K562 (cell line): Measurements from ENCODE around the gene RBM17. TPM values are rescaled to one million over a fixed set of nuclear protein-coding genes. Genes with fewer than 3 reads are reported as not detected.
A peak's percentile ranks its signal among the peaks of the same experiment; 100 is the strongest.

Experiments
- ATAC-seq: fragments of 200-7000 bp; cut with Tn5 transposase; 3 replicates; pipeline ENCODE4 v1.9.1; 2020; ENCODE audit warnings: moderate library complexity
- BruUV-seq: library from RNA; stranded (reverse); fragments of 400-500 nt; replicated peaks from 2 replicates; lab custom pipeline; 2021; lab: Mats Ljungman, UMichigan
- CTCF ChIA-PET: fragments of 300-600 bp; formaldehyde crosslinking; extraction: SDS; loops from one replicate; lab custom pipeline; 2021; ENCODE audit warnings: low intra/inter-chr PET ratio; lab: Yijun Ruan, JAX
- POLR2A ChIA-PET: fragments of 300-600, 350-650 bp; sonication (Branson Sonifier 250); formaldehyde crosslinking; extraction: SDS; loops from one replicate; lab custom pipeline; 2021; ENCODE audit warnings: antibody characterized with exemption, inconsistent platforms; lab: Yijun Ruan, JAX
- DNase-seq, 4 experiments: peaks; one replicate each; pipeline versions ENCODE4 v3.0.0 to v3.0.0-alpha.2; 2011 to 2018; ENCODE audit warnings: low spot score in 3 of 4, mixed read lengths in 3 of 4; ENCODE audit errors: extremely low read depth in 1 of 4
- FAIRE-seq: peaks from 2 replicates; lab custom pipeline; 2011; peaks lifted over from hg19 to GRCh38; lab: Jason Lieb, UNC
- H2AFZ ChIP-seq: 2 replicates; pipeline ENCODE4 v1.6.0; 2011; ENCODE audit warnings: low read depth, low read length, control low read depth, inconsistent platforms
- H3K27ac ChIP-seq: fragments of 200-600 bp; 3 replicates; pipeline ENCODE4 v1.8.0; 2011; ENCODE audit warnings: low read depth, mild to moderate bottlenecking, control low read depth, inconsistent platforms, low read length, moderate library complexity, mixed read lengths; ENCODE audit errors: extremely low read depth
- H3K27me3 ChIP-seq, 2 experiments: fragments of 300-600 bp in 1 of 2; 2 replicates in 1 of 2; 3 replicates in 1 of 2; pipeline versions ENCODE4 v1.6.0 to v1.8.0; 2011; ENCODE audit warnings: inconsistent platforms in 2 of 2, low read length in 2 of 2, mild to moderate bottlenecking in 1 of 2, mixed read lengths in 1 of 2, moderate library complexity in 1 of 2; ENCODE audit not compliant: control insufficient read depth in 2 of 2, insufficient read depth in 2 of 2
- H3K36me3 ChIP-seq: fragments of 300-600 bp; 3 replicates; pipeline ENCODE4 v1.8.0; 2011; ENCODE audit warnings: mild to moderate bottlenecking, low read length, inconsistent platforms; ENCODE audit not compliant: control insufficient read depth, insufficient read depth
- H3K4me1 ChIP-seq, 2 experiments: fragments of 200-600 bp in 1 of 2; replicated peaks in 1 of 2; 2 replicates in 1 of 2; 3 replicates in 1 of 2; pipeline versions ENCODE4 v1.5.1 to v1.8.0; 2011; ENCODE audit warnings: inconsistent platforms in 2 of 2, low read length in 2 of 2, mild to moderate bottlenecking in 1 of 2, mixed read lengths in 1 of 2, moderate library complexity in 1 of 2; ENCODE audit not compliant: control insufficient read depth in 2 of 2, insufficient read depth in 2 of 2
- H3K4me2 ChIP-seq: 2 replicates; pipeline ENCODE4 v1.6.1; 2011; ENCODE audit warnings: low read length, control low read depth, inconsistent platforms, mixed read lengths; ENCODE audit not compliant: insufficient read depth
- H3K4me3 ChIP-seq: fragments of 200-600 bp; sonication (generic), shearing (Covaris generic); 2 replicates; pipeline ENCODE4 v1.5.1; 2016; ENCODE audit warnings: control low read depth, inconsistent platforms
- H3K79me2 ChIP-seq: fragments of 200-600 bp; 3 replicates; pipeline ENCODE4 v1.8.0; 2011; ENCODE audit warnings: low read length, inconsistent platforms; ENCODE audit not compliant: control insufficient read depth, insufficient read depth
- H3K9ac ChIP-seq, 2 experiments: 2 replicates each; pipeline versions ENCODE4 v1.6.0 to v1.6.1; 2011; ENCODE audit warnings: low read depth in 2 of 2, low read length in 2 of 2, control low read depth in 1 of 2, inconsistent platforms in 1 of 2, mild to moderate bottlenecking in 1 of 2, mixed read lengths in 1 of 2; ENCODE audit not compliant: insufficient read depth in 1 of 2
- H3K9me1 ChIP-seq: one replicate; pipeline ENCODE4 v1.6.0; 2011; ENCODE audit warnings: inconsistent platforms, mild to moderate bottlenecking, low read length, moderate library complexity; ENCODE audit not compliant: control insufficient read depth, insufficient read depth
- H3K9me3 ChIP-seq: replicated peaks from 2 replicates; pipeline ENCODE4 v1.5.1; 2011; ENCODE audit warnings: low read depth, low read length, inconsistent platforms; ENCODE audit not compliant: control insufficient read depth, insufficient read depth
- H4K20me1 ChIP-seq: replicated peaks from 2 replicates; pipeline ENCODE4 v1.6.1; 2011; ENCODE audit warnings: low read length, inconsistent platforms, mixed read lengths; ENCODE audit not compliant: control insufficient read depth, insufficient read depth
- EP400 ChIP-seq: fragments of 450-650 bp; IDR thresholded peaks from 2 replicates; pipeline ENCODE4 v1.6.1; 2017; ENCODE audit warnings: antibody characterized with exemption, mild to moderate bottlenecking, moderate library complexity
- LARP7 ChIP-seq: fragments of 450-650 bp; IDR thresholded peaks from 2 replicates; pipeline ENCODE4 v1.6.1; 2016
- RBM15 ChIP-seq: fragments of 200-400 bp; formaldehyde crosslinking; IDR thresholded peaks from 2 replicates; pipeline ENCODE4 v1.6.1; 2018; ENCODE audit warnings: mild to moderate bottlenecking, low read length, moderate library complexity; ENCODE audit not compliant: insufficient read depth
- RBM25 ChIP-seq: fragments of 200-400 bp; formaldehyde crosslinking; IDR thresholded peaks from 2 replicates; pipeline ENCODE4 v1.6.1; 2018; ENCODE audit warnings: low read length, low read depth, moderate library complexity; ENCODE audit not compliant: severe bottlenecking
- SMC3 ChIP-seq: conservative IDR thresholded peaks from 2 replicates; pipeline ENCODE4 v1.6.1; 2011; ENCODE audit warnings: low read depth, low read length, improper control_type of control experiment; ENCODE audit not compliant: insufficient read depth
- YBX1 ChIP-seq: fragments of 450-650 bp; IDR thresholded peaks from 2 replicates; pipeline ENCODE4 v1.7.1; 2016; ENCODE audit warnings: mild to moderate bottlenecking
- ZNF436 ChIP-seq: fragments of 250-450, 450-650 bp; sonication (Bioruptor Pico); formaldehyde crosslinking; IDR thresholded peaks from 2 replicates; pipeline ENCODE4 v1.7.0; 2020; ENCODE audit warnings: mild to moderate bottlenecking
- WGBS: fragments of 100-300 bp; shearing (Covaris generic); methylation state at CpG from one replicate; pipeline ENCODE4 v1.1.6; 2016; ENCODE audit warnings: low coverage, mixed read lengths; ENCODE audit not compliant: insufficient coverage; ENCODE audit errors: missing lambda C conversion rate; 5-methylcytosine and 5-hydroxymethylcytosine counted together
- in situ Hi-C: fragments of 300-500 bp; cut with MboI; formaldehyde crosslinking; loops from 4 replicates; pipeline ENCODE4 v1.15.0; 2018; ENCODE audit warnings: inconsistent platforms, mixed read lengths
- intact Hi-C: fragments of 100-400 bp; cut with micrococcal nuclease; formaldehyde crosslinking; loops from 2 replicates; pipeline ENCODE4 v1.14.2; 2022
- polyA plus RNA-seq, 8 experiments: library from polyadenylated mRNA; depleted of rRNA in 4 of 8; stranded (reverse) in 5 of 8; unstranded in 3 of 8; fragments of >200 nt; fragmentation: Nextera tagmentation in 2 of 8; fragmentation: Illumina TruSeq in 1 of 8; extraction: Ambion mirVana in 2 of 8; extraction: Trizol in 1 of 8; gene quantifications; 2 replicates each; pipeline versions ENCODE4 v1.2.1 to v1.2.3, GENCODE V29; 2011 to 2014; ENCODE audit warnings: inconsistent platforms in 1 of 8, missing spikeins in 1 of 8
- total RNA-seq, 7 experiments: library from RNA; depleted of rRNA in 6 of 7; stranded (reverse); fragments of >200 nt in 6 of 7; fragmentation: Illumina TruSeq in 2 of 7; extraction: Trizol in 2 of 7; gene quantifications; 2 replicates each; pipeline versions ENCODE4 v1.2.1 to v1.2.3, GENCODE V29; 2011 to 2021; ENCODE audit warnings: low replicate concordance in 1 of 7
- TF ChIP-seq, protein P1 (sequence below), 2 experiments: fragments of 450-650 bp in 1 of 2; sonication (generic) in 1 of 2; formaldehyde crosslinking in 1 of 2; IDR thresholded peaks; 2 replicates each; pipeline versions ENCODE4 v1.7.1 to v1.9.0; 2016 to 2022; ENCODE audit warnings: inconsistent platforms in 1 of 2, mild to moderate bottlenecking in 1 of 2, missing genetic modification reagents in 1 of 2

The RBM17 gene
- total and polyA plus RNA-seq, 9 of the 15 experiments (the other 6 are each of a cell fraction or from before 2014, with no cell fraction given): 23.6 to 217 (median 124) TPM

- Histone ChIP-seq H3K9ac (peak overlapping the region in 1 of 2 experiments; percentile 47; a peak in 1 of 4 replicates), H4K20me1 (peaks cover 16% of the 10 kb centered on the region), H3K9me3 (no peaks in the 10 kb centered on the region), H3K4me2 (peak overlapping the region; percentile 63), H3K36me3 (peaks cover 7% of the 10 kb centered on the region; the same call in 1 of the 3 replicates), H2AFZ (peak overlapping the region; percentile 77), H3K4me3 (no peak overlapping the region), H3K4me1 (peaks cover 13 to 17% of the 10 kb centered on the region in 2 experiments; a peak in 4 of 5 replicates), H3K27ac (no peak overlapping the region; the same call in 2 of the 3 replicates), H3K79me2 (peaks cover 28% of the 10 kb centered on the region), H3K27me3 (peaks cover 10 to 17% of the 10 kb centered on the region in 2 experiments; a peak in 4 of 5 replicates), H3K9me1 (no peaks in the 10 kb centered on the region)
- BruUV-seq: no TSS peak
- ATAC-seq: peak; percentile 82
- CTCF ChIA-PET: interaction anchor here (0.6 to 6.0 kb wide), 7 partner anchors 64 to 350 kb away, joined by 3 to 47 read pairs (median 4); partner anchors contain the start of gene PFKFB3
- in situ Hi-C loops: loop anchor here (5.0 kb wide), 1 partner anchor 139 kb away; no protein-coding TSS in a partner anchor
- POLR2A ChIA-PET: interaction anchor here (0.6 to 1.4 kb wide), 3 partner anchors 9 to 514 kb away, joined by 3 to 4 read pairs (median 4); no protein-coding TSS in a partner anchor
- peak; percentile 57 to 94 (median 67) for DNase-seq
- 10% methylated on average over 19 of the region's 19 CpGs for whole genome bisulfite sequencing
- intact Hi-C loops: loop anchor here (2.0 to 10.0 kb wide), 4 partner anchors 72 to 316 kb away; no protein-coding TSS in a partner anchor
- FAIRE-seq: peak; percentile 95
- TF ChIP-seq LARP7 (no peak), EP400 (0 out of 2 replicates have a peak, but pooled peaks have one; percentile 22), RBM25 (no peak), SMC3 (peak; percentile 70), RBM15 (no peak), YBX1 (no peak), ZNF436 (CRISPR knock-in tag) (no peak)
- TF ChIP-seq, protein P1, sequence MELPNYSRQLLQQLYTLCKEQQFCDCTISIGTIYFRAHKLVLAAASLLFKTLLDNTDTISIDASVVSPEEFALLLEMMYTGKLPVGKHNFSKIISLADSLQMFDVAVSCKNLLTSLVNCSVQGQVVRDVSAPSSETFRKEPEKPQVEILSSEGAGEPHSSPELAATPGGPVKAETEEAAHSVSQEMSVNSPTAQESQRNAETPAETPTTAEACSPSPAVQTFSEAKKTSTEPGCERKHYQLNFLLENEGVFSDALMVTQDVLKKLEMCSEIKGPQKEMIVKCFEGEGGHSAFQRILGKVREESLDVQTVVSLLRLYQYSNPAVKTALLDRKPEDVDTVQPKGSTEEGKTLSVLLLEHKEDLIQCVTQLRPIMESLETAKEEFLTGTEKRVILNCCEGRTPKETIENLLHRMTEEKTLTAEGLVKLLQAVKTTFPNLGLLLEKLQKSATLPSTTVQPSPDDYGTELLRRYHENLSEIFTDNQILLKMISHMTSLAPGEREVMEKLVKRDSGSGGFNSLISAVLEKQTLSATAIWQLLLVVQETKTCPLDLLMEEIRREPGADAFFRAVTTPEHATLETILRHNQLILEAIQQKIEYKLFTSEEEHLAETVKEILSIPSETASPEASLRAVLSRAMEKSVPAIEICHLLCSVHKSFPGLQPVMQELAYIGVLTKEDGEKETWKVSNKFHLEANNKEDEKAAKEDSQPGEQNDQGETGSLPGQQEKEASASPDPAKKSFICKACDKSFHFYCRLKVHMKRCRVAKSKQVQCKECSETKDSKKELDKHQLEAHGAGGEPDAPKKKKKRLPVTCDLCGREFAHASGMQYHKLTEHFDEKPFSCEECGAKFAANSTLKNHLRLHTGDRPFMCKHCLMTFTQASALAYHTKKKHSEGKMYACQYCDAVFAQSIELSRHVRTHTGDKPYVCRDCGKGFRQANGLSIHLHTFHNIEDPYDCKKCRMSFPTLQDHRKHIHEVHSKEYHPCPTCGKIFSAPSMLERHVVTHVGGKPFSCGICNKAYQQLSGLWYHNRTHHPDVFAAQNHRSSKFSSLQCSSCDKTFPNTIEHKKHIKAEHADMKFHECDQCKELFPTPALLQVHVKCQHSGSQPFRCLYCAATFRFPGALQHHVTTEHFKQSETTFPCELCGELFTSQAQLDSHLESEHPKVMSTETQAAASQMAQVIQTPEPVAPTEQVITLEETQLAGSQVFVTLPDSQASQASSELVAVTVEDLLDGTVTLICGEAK (IDR thresholded peaks at IDR 0.05): no peak
- TF ChIP-seq, protein P1 (CRISPR knock-in tag; IDR thresholded peaks at IDR 0.05): no peak
Observed at GRCh38 chr10:6086375-6087233, 2.2 kb upstream of the RBM17 start.
